Subcutaneous abdominal adipose tissue (tissue), 5 donors: ENCODE results near the gene UBE2D1.

Experiments used
- H3K27ac ChIP-seq: one replicate; pipeline ENCODE4 v1.7.0; 2013; ENCODE audit warnings: low read depth, mild to moderate bottlenecking, inconsistent platforms, low read length, moderate library complexity
- H3K27me3 ChIP-seq, 5 donors: one replicate each; pipeline ENCODE4 v1.7.0; 2013; ENCODE audit warnings: low read length in 5 of 5, inconsistent platforms in 1 of 5; ENCODE audit not compliant: control insufficient read depth in 5 of 5, insufficient read depth in 4 of 5
- H3K36me3 ChIP-seq, 5 donors: one replicate each; pipeline ENCODE4 v1.7.0; 2013; ENCODE audit warnings: low read length in 5 of 5; ENCODE audit not compliant: control insufficient read depth in 5 of 5, insufficient read depth in 5 of 5
- H3K4me1 ChIP-seq, 5 donors: one replicate each; pipeline ENCODE4 v1.7.0; 2013; ENCODE audit warnings: low read length in 5 of 5, mild to moderate bottlenecking in 3 of 5, moderate library complexity in 1 of 5; ENCODE audit not compliant: control insufficient read depth in 5 of 5, insufficient read depth in 5 of 5
- H3K4me3 ChIP-seq, 5 donors: one replicate each; pipeline ENCODE4 v1.7.0; 2013; ENCODE audit warnings: low read length in 5 of 5, low read depth in 1 of 5
- H3K9ac ChIP-seq, 5 donors: one replicate each; pipeline ENCODE4 v1.7.0; 2013; ENCODE audit warnings: low read length in 5 of 5, mild to moderate bottlenecking in 4 of 5, moderate library complexity in 3 of 5
- H3K9me3 ChIP-seq, 5 donors: one replicate each; pipeline ENCODE4 v1.7.0; 2013; ENCODE audit warnings: low read length in 5 of 5; ENCODE audit not compliant: control insufficient read depth in 5 of 5
- donor health status: healthy.
- donor health status: healthy.
- donor health status: healthy.
- donor health status: healthy.
- donor health status: healthy.

Gene UBE2D1

DNA sequence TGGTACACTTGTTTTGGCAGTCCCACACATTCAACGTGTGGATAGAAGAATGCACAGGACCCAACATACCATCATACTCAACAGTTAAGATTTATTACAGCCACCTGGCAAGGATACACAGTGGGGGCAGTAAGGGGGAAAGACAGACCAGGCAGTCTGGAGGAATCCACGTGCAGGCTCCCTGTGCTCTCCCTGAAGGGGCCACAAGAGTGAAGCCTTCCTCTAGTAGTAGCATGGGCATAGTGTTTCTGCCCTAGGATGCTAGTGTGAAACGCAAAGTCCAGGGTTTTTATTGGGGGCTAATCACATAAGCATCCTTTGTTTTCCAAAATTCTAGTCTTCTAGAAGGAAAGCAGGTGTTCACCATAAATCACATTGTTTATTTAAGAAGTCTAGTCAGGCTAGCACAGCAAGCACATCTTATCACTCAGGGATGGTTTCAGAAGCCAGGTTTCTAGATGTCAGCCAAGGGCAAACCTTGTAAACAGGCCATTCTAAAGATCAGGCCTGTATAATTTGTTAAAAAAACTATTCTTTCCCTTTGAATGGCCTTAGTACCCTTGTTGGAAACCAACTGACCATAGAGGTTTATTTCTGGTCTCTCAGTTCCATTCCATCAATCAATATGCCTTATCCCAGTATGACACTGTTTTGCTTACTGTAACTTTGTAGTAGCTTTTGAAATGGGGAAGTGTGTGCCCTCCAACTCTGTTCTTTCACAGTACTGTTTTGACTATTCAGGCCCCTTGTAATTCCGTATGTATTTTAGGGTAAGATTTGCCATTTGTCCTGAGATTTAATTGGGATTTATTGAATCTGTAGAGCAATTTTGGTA, 38.0 kb downstream of the UBE2D1 start:
- Histone ChIP-seq H3K9ac (no peak overlapping the region), H3K9me3 (no peaks in the 10 kb centered on the region), H3K4me1 (no peaks in the 10 kb centered on the region), H3K27me3 (no peaks in the 10 kb centered on the region), H3K36me3 (peaks cover 0 to 5% (median 0%) of the 10 kb centered on the region in 5 donors), H3K4me3 (no peak overlapping the region), H3K27ac (no peak overlapping the region)

DNA sequence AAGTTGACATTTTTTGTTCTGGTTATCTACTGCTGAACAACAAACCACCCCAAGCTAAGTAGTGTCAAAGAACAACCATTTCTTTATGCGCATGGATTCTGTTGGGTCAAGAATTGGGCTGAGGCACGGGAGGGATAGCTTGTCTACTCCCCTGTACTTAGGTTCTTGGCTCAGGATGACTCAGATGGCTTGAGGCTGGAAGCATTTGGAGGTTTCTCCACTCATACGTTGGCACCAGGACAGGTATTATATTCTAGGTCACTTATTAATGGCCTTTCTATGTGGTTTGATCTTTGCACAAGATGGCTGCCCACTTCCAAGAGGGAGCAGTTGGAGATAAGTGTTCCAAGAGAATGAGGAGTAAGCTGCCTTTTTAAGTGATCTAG, 38.6 kb downstream of the UBE2D1 start:
- Histone ChIP-seq H3K27me3 (no peaks in the 10 kb centered on the region), H3K4me1 (no peaks in the 10 kb centered on the region), H3K9me3 (no peaks in the 10 kb centered on the region), H3K4me3 (no peak overlapping the region), H3K9ac (no peak overlapping the region), H3K27ac (no peak overlapping the region), H3K36me3 (peaks cover 0 to 5% (median 0%) of the 10 kb centered on the region in 5 donors)

DNA sequence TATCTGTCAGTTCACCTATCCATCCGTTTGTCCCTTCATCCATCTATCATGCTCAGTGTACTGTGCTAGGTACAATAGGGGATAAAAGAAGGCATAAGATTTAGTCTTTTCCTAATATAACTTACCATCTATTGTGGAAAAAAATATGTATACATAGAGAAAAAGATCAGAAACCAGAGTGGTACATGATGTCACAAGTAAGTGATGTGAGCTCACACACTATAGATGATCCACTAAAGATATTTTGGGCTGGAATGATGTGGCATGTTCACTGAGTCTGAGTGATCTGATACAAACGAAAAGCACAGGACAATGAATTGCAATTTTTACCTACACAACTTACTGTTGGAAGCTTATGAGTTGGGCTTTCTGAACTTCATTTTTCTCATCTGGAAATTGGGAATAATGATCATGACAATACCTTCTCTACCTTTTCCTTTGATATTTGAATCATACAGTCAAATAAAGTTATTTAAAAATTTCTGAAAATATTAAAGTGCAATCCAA, 47.7 kb downstream of the UBE2D1 start:
- Histone ChIP-seq H3K9me3 (no peaks in the 10 kb centered on the region), H3K36me3 (peaks cover 0 to 4% (median 0%) of the 10 kb centered on the region in 5 donors), H3K27me3 (no peaks in the 10 kb centered on the region), H3K4me1 (peaks cover 0 to 26% (median 25%) of the 10 kb centered on the region in 5 donors), H3K4me3 (no peak overlapping the region), H3K9ac (no peak overlapping the region), H3K27ac (no peak overlapping the region)

DNA sequence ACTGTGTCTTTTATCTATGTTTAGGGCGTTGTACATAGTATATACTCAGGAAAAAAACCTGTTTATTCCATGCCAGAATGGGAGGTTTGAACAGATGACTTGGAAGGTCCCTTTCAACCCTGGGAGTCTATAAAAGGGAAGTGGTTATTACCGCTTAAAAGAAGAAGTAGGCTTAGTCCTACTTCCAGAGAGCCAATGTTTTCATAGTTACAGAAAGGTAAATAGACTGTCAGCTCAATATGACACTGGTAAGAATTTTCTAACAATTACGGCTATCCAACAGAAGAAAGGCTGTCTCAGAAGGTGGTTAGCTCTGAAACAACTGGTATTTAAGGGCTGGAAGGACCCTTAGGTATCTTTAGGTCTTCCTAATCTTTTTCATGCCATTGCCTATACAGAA, 49.3 kb downstream of the UBE2D1 start:
- Histone ChIP-seq H3K27me3 (no peaks in the 10 kb centered on the region), H3K4me3 (peak overlapping the region; percentile 83 to 96 (median 94)), H3K27ac (peak overlapping the region; percentile 81), H3K9me3 (no peaks in the 10 kb centered on the region), H3K9ac (peak overlapping the region; percentile 3 to 98 (median 83)), H3K36me3 (peaks cover 9 to 14% (median 11%) of the 10 kb centered on the region in 5 donors), H3K4me1 (peaks cover 0 to 26% (median 25%) of the 10 kb centered on the region in 5 donors)

DNA sequence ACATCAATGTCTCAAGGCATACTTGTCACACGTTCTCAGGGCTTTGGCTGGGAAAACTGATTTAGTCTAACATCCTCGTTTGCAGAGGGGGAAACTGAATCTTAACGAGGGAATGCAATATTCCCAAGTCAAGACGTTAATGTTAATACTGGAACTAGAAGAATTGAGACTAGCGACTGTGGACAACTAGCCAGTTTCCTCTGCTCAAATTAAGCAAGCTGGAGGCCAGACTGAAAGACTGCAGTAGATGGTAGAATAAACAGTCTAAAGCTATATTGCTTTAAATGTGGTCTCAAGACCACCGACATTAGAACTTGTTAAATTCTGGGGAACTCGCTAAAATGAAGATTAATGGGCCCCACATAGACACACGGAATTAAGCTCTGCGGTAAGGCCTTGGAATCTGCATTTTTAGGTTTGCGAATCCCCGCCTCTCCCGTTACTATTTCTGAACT, 49.8 kb downstream of the UBE2D1 start:
- H3K4me1 ChIP-seq = peaks cover 0 to 26% (median 25%) of the 10 kb centered on the region in 5 donors
- H3K9ac ChIP-seq = peak overlapping the region; percentile 3 to 98 (median 83)
- H3K36me3 ChIP-seq = peaks cover 13 to 19% (median 16%) of the 10 kb centered on the region in 5 donors
- peak overlapping the region; percentile 83 to 96 (median 94) for H3K4me3 ChIP-seq
- H3K27me3 ChIP-seq = no peaks in the 10 kb centered on the region
- H3K27ac ChIP-seq = peak overlapping the region; percentile 81
- no peaks in the 10 kb centered on the region for H3K9me3 ChIP-seq

DNA sequence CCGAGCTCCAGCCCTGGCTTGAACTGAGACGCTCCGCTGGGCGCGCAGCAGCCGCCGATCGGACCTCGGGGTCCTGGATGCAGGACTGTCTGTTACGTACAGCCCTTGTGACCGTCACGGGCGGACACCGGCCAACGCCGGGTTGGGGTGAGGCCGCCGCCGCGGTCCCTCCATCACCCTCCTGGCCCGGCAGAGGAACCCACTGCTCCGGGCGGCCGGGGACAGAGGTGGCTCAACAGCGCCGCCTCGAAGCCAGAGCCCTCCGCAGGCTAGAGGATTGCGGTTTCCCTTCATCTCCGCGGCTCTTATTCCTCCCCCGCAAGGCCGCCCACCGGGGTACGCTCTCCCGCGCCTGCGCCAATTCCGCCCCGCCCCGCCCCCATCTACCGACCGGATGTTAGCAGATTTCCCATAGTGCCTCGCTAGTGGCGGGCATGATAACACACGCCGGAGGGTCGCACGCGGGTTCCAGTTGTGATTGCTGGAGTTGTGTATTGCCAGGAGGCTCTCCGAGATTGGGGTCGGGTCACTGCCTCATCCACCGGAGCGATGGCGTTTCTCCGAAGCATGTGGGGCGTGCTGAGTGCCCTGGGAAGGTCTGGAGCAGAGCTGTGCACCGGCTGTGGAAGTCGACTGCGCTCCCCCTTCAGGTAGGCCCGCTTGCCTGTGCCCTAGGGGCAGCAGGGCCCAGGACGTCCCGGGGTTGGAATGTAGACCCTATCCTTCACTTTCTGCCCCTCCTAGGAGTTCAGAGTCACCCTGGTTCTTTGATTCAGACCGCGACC, 50.4 kb downstream of the UBE2D1 start, which contains the start of gene TFAM:
TSS of gene TFAM (plus strand) at position 412 of the 785 bp plus-strand sequence. CDS start at position 550, 138 bp downstream.
- Histone ChIP-seq H3K36me3 (peaks cover 19 to 25% (median 22%) of the 10 kb centered on the region in 5 donors), H3K4me3 (peak within 1 kb of the TSS; percentile 86 to 96 (median 95)), H3K27ac (peak within 1 kb of the TSS; percentile 81), H3K9ac (peak within 1 kb of the TSS; percentile 78 to 98 (median 92)), H3K27me3 (no peaks in the 10 kb centered on the region), H3K4me1 (peaks cover 0 to 26% (median 25%) of the 10 kb centered on the region in 5 donors), H3K9me3 (no peaks in the 10 kb centered on the region)

DNA sequence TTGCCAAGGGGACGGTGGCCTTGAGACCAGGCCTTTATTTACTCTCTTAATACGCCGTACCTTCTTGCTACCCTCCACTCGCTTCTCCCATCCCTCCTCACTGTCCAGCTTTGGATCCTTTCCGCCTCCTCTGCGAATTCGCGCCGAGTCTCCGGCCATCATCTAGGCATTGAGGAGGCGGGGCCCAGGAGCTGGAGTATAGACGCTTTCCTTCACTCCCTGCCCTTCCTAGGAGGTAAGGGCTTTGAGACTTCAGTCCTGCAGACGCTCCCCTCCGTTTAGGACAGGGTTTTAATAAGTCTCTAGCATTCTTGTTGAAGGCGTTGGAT, 50.9 kb downstream of the UBE2D1 start:
- Histone ChIP-seq H3K27me3 (no peaks in the 10 kb centered on the region), H3K4me1 (peaks cover 0 to 26% (median 25%) of the 10 kb centered on the region in 5 donors), H3K4me3 (peak overlapping the region; percentile 86 to 96 (median 95)), H3K36me3 (peaks cover 20 to 30% (median 24%) of the 10 kb centered on the region in 5 donors), H3K9me3 (no peaks in the 10 kb centered on the region), H3K27ac (peak overlapping the region; percentile 81), H3K9ac (peak overlapping the region; percentile 78 to 98 (median 92))

DNA sequence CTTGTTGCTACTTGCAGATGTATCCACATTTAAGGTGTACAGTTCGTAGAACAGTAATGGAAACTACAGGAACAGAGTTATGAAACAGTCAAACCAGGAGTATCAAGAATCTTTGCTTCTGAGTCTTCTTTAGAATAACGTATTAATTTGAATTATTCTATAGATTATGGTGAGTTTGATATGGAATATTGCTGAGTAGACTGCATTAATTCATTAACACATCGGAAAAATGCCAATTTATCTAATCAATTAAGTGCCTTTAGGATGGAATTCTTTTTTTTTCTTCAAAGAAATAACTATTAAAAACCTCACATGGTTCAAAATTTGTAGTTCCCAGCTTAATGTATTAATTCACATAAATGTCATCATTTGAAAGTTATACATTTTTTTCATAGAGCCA, 54.2 kb downstream of the UBE2D1 start:
- H3K9me3 ChIP-seq = no peaks in the 10 kb centered on the region

DNA sequence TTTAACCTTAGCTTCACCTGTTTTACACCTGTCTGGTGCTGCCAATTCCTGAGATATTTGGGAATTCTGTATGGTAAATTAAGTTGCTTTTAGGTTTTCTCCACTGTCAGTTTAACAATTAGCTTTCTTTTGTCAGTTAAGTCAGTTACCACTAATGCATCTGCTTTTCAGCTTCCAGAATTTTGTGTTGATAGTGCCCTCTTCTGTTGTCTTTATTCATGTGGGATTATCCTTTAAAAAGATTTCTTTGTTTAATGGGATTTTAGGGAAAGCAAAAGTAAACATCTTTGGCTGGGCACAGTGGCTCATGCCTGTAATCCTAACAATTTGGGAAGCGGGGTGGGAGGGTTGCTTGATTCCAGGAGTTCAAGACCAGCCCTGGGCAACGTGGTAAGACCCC, 58.5 kb downstream of the UBE2D1 start:
- Histone ChIP-seq H3K9me3 (no peaks in the 10 kb centered on the region), H3K27ac (no peak overlapping the region), H3K9ac (no peak overlapping the region), H3K27me3 (no peaks in the 10 kb centered on the region), H3K4me3 (no peak overlapping the region), H3K36me3 (peaks cover 53 to 77% (median 60%) of the 10 kb centered on the region in 5 donors), H3K4me1 (no peaks in the 10 kb centered on the region)

More for the DNA sequence above, 54.2 kb downstream of the UBE2D1 start:
- no peaks in the 10 kb centered on the region for H3K27me3 ChIP-seq
- H3K36me3 ChIP-seq = peaks cover 26 to 48% (median 38%) of the 10 kb centered on the region in 5 donors
- no peak overlapping the region for H3K9ac ChIP-seq
- no peak overlapping the region for H3K4me3 ChIP-seq
- H3K4me1 ChIP-seq = peaks cover 0 to 26% (median 25%) of the 10 kb centered on the region in 5 donors
- no peak overlapping the region for H3K27ac ChIP-seq
